ENCODE data around the gene NKX2-1. TPM values are rescaled to one million over a fixed set of nuclear protein-coding genes. Genes with fewer than 3 reads are reported as not detected.

The NKX2-1 gene
- polyA plus RNA-seq, 1 donor from 2014 or later: 1.5 TPM

DNA sequence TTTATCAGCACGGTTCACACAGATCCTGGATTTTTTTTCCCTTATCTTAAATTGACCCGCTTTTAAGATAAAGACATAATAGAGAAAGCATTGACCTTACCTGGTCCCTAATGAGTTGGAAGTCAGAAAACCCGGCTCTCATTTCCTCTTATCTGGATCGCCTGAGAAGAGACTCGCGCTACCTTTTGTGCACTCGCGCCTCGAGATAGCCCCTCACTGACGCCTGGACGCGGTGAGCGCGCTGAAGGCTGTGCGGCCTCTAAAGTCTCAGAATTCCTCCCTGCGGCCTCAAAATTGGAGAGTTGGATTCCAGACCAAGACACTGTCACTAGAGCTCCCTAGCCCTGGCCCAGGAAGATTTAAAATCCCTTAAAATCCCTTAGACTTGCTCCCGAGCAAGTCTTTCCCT lies 7.0 kb downstream of the NKX2-1 start:
- Histone ChIP-seq H3K9ac (ENCODE audit: low read length) (no peak overlapping the region), H3K9me3 (ENCODE audit: low read length) (no peaks in the 10 kb centered on the region), H3K36me3 (ENCODE audit: insufficient read depth, low read length) (no peaks in the 10 kb centered on the region), H3K79me2 (replicated peaks; ENCODE audit: insufficient read depth, low read length) (no peaks in the 10 kb centered on the region), H3K4me2 (ENCODE audit: low read length) (no peak overlapping the region), H3K4me3 (ENCODE audit: low read length) (no peak overlapping the region), H3F3A (ENCODE audit: insufficient read depth, low read length, poor library complexity, severe bottlenecking) (no peaks in the 10 kb centered on the region), H4K20me1 (ENCODE audit: insufficient read depth) (no peaks in the 10 kb centered on the region), H3K27ac (ENCODE audit: low read length) (no peak overlapping the region), H2AFZ (ENCODE audit: low read depth, low read length) (no peak overlapping the region), H3K27me3 (ENCODE audit: insufficient read depth, low read depth, low read length) (peaks cover 99% of the 10 kb centered on the region), H3K9me2 (ENCODE audit: insufficient read depth, low read length) (no peaks in the 10 kb centered on the region)
- TF ChIP-seq TAF1 (IDR thresholded peaks at IDR 0.05; ENCODE audit: low read depth): no peak
- no peak for TF ChIP-seq POLR2AphosphoS5 (IDR thresholded peaks at IDR 0.05)
- TF ChIP-seq MXI1 (conservative IDR thresholded peaks at IDR 0.05; ENCODE audit: poor library complexity, severe bottlenecking): no peak
- no peak for TF ChIP-seq RAD21 (conservative IDR thresholded peaks at IDR 0.05)
- TF ChIP-seq, protein P1, sequence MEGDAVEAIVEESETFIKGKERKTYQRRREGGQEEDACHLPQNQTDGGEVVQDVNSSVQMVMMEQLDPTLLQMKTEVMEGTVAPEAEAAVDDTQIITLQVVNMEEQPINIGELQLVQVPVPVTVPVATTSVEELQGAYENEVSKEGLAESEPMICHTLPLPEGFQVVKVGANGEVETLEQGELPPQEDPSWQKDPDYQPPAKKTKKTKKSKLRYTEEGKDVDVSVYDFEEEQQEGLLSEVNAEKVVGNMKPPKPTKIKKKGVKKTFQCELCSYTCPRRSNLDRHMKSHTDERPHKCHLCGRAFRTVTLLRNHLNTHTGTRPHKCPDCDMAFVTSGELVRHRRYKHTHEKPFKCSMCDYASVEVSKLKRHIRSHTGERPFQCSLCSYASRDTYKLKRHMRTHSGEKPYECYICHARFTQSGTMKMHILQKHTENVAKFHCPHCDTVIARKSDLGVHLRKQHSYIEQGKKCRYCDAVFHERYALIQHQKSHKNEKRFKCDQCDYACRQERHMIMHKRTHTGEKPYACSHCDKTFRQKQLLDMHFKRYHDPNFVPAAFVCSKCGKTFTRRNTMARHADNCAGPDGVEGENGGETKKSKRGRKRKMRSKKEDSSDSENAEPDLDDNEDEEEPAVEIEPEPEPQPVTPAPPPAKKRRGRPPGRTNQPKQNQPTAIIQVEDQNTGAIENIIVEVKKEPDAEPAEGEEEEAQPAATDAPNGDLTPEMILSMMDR (IDR thresholded peaks at IDR 0.05; ENCODE audit: poor library complexity, severe bottlenecking): no peak
- TF ChIP-seq, protein P2, sequence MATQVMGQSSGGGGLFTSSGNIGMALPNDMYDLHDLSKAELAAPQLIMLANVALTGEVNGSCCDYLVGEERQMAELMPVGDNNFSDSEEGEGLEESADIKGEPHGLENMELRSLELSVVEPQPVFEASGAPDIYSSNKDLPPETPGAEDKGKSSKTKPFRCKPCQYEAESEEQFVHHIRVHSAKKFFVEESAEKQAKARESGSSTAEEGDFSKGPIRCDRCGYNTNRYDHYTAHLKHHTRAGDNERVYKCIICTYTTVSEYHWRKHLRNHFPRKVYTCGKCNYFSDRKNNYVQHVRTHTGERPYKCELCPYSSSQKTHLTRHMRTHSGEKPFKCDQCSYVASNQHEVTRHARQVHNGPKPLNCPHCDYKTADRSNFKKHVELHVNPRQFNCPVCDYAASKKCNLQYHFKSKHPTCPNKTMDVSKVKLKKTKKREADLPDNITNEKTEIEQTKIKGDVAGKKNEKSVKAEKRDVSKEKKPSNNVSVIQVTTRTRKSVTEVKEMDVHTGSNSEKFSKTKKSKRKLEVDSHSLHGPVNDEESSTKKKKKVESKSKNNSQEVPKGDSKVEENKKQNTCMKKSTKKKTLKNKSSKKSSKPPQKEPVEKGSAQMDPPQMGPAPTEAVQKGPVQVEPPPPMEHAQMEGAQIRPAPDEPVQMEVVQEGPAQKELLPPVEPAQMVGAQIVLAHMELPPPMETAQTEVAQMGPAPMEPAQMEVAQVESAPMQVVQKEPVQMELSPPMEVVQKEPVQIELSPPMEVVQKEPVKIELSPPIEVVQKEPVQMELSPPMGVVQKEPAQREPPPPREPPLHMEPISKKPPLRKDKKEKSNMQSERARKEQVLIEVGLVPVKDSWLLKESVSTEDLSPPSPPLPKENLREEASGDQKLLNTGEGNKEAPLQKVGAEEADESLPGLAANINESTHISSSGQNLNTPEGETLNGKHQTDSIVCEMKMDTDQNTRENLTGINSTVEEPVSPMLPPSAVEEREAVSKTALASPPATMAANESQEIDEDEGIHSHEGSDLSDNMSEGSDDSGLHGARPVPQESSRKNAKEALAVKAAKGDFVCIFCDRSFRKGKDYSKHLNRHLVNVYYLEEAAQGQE (IDR thresholded peaks at IDR 0.05; ENCODE audit: borderline replicate concordance): no peak
- TF ChIP-seq SMC3 (conservative IDR thresholded peaks at IDR 0.05; ENCODE audit: poor library complexity): no peak
- no peak for TF ChIP-seq EZH2 (IDR thresholded peaks at IDR 0.05; ENCODE audit: borderline replicate concordance, insufficient read depth, low read length, poor library complexity, severe bottlenecking)
- no peak for TF ChIP-seq EP300 (conservative IDR thresholded peaks at IDR 0.05; ENCODE audit: poor library complexity, severe bottlenecking)

DNA sequence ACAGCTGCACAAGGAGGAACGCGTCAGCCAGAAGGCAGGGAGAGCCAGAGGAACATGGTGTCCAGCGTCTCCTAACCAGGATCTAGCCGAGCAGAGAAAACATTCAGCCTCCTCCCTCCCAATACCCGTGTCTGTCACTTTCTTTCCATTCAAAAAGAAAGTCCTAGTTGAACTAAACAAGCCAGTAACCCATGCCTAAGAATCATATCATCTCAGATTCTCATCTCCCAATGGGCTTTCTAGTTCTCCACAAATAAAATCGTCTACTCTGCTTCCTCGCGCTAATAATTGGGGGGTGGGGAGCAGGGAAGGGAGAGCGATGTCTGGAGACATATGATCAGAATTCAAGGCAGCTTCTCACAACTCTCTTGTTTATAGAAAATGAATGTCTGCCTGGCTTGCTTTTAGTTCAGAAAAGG lies 7.4 kb downstream of the NKX2-1 start:
- Histone ChIP-seq H3F3A (ENCODE audit: insufficient read depth, low read length, poor library complexity, severe bottlenecking) (no peaks in the 10 kb centered on the region), H3K9me3 (ENCODE audit: low read length) (no peaks in the 10 kb centered on the region), H3K36me3 (ENCODE audit: insufficient read depth, low read length) (no peaks in the 10 kb centered on the region), H3K9me2 (ENCODE audit: insufficient read depth, low read length) (no peaks in the 10 kb centered on the region), H3K27ac (ENCODE audit: low read length) (no peak overlapping the region), H3K4me3 (ENCODE audit: low read length) (no peak overlapping the region), H2AFZ (ENCODE audit: low read depth, low read length) (no peak overlapping the region), H3K4me2 (ENCODE audit: low read length) (no peak overlapping the region), H3K27me3 (ENCODE audit: insufficient read depth, low read depth, low read length) (peaks cover 99% of the 10 kb centered on the region), H3K9ac (ENCODE audit: low read length) (no peak overlapping the region), H3K79me2 (replicated peaks; ENCODE audit: insufficient read depth, low read length) (no peaks in the 10 kb centered on the region), H4K20me1 (ENCODE audit: insufficient read depth) (no peaks in the 10 kb centered on the region)
- TF ChIP-seq SMC3 (conservative IDR thresholded peaks at IDR 0.05; ENCODE audit: poor library complexity) (no peak), RAD21 (conservative IDR thresholded peaks at IDR 0.05) (no peak), POLR2AphosphoS5 (IDR thresholded peaks at IDR 0.05) (no peak), TAF1 (IDR thresholded peaks at IDR 0.05; ENCODE audit: low read depth) (no peak), EP300 (conservative IDR thresholded peaks at IDR 0.05; ENCODE audit: poor library complexity, severe bottlenecking) (no peak), MXI1 (conservative IDR thresholded peaks at IDR 0.05; ENCODE audit: poor library complexity, severe bottlenecking) (no peak), EZH2 (IDR thresholded peaks at IDR 0.05; ENCODE audit: borderline replicate concordance, insufficient read depth, low read length, poor library complexity, severe bottlenecking) (no peak)
- TF ChIP-seq, protein P1 (IDR thresholded peaks at IDR 0.05; ENCODE audit: poor library complexity, severe bottlenecking): no peak
- TF ChIP-seq, protein P2 (IDR thresholded peaks at IDR 0.05; ENCODE audit: borderline replicate concordance): no peak
